CD4-positive, alpha-beta T cell treated with Interleukin-6 for 4 hours (primary cell): ENCODE data around the gene XAGE3.
"Not testable (repeated sequence)": the region's sequence is repeated elsewhere in the genome, so short reads cannot be mapped to it uniquely, and the experiment has no call there.

Source experiments
- DNase-seq: peaks from one replicate; pipeline ENCODE4 v3.0.0-alpha.2; 2020; ENCODE audit warnings: mixed read lengths

Gene XAGE3

GRCh38 chrX:52867610-52868348, at the start of gene XAGE3:
XAGE3 (minus strand) TSS chrX:52868083; CDS start chrX:52867133, 950 bp downstream.
- DNase-seq, result no peak

- DNase-seq, result not testable (repeated sequence)
Measured at GRCh38 chrX:52914704-52915103, 46.8 kb upstream of the XAGE3 start.

- DNase-seq, result not testable (repeated sequence)
Measured at GRCh38 chrX:52913681-52914080, 45.8 kb upstream of the XAGE3 start.

GRCh38 chrX:52909313-52909969, 41.6 kb upstream of the XAGE3 start:
- DNase-seq, result not testable (repeated sequence)

GRCh38 chrX:52907900-52908299, 40.0 kb upstream of the XAGE3 start:
- DNase-seq, result not testable (repeated sequence)

GRCh38 chrX:52907137-52907536, 39.3 kb upstream of the XAGE3 start:
- not testable (repeated sequence) for DNase-seq

- not testable (repeated sequence) for DNase-seq
Measured at GRCh38 chrX:52906072-52906471, 38.2 kb upstream of the XAGE3 start.

GRCh38 chrX:52905531-52905930, 37.6 kb upstream of the XAGE3 start:
- not testable (repeated sequence) for DNase-seq

GRCh38 chrX:52896855-52897709, 29.2 kb upstream of the XAGE3 start, which contains the start of gene FAM156B:
FAM156B (plus strand) TSS chrX:52897330; CDS start chrX:52907226, 9,896 bp downstream.
- DNase-seq, result not testable (repeated sequence)

GRCh38 chrX:52896438-52896837, 28.6 kb upstream of the XAGE3 start:
- DNase-seq, result not testable (repeated sequence)

- DNase-seq, result not testable (repeated sequence)
Measured at GRCh38 chrX:52888090-52888489, 20.2 kb upstream of the XAGE3 start.

- DNase-seq, result not testable (repeated sequence)
Measured at GRCh38 chrX:52887459-52887858, 19.6 kb upstream of the XAGE3 start.

GRCh38 chrX:52876386-52876785, 8.5 kb upstream of the XAGE3 start:
- not testable (repeated sequence) for DNase-seq

GRCh38 chrX:52875436-52875835, 7.6 kb upstream of the XAGE3 start:
- DNase-seq, result not testable (repeated sequence)

GRCh38 chrX:52874661-52875060, 6.8 kb upstream of the XAGE3 start:
- DNase-seq, result no peak

- DNase-seq, result not testable (repeated sequence)
Measured at GRCh38 chrX:52873825-52874224, 5.9 kb upstream of the XAGE3 start.

- DNase-seq, result no peak
Measured at GRCh38 chrX:52870046-52870445, 2.2 kb upstream of the XAGE3 start.

- DNase-seq, result no peak
Measured at GRCh38 chrX:52865343-52865998, 2.4 kb downstream of the XAGE3 start.

GRCh38 chrX:52856991-52857525, 10.8 kb downstream of the XAGE3 start:
- not testable (repeated sequence) for DNase-seq

GRCh38 chrX:52852110-52852860, 15.6 kb downstream of the XAGE3 start:
- no peak for DNase-seq

GRCh38 chrX:52843619-52844018, 24.3 kb downstream of the XAGE3 start:
- not testable (repeated sequence) for DNase-seq
